Peyer's patch (tissue), 4 donors: ENCODE measurements around the gene CFAP77. TPM values are rescaled to one million over a fixed set of nuclear protein-coding genes. Genes with fewer than 3 reads are reported as not detected.

Experiments
- DNase-seq, 3 donors: peaks; one replicate each; pipeline ENCODE4 v3.0.0-alpha.2; 2017 to 2019
- H3K27ac ChIP-seq, 4 donors: fragments of 200-600 bp; sonication (generic); one replicate each; pipeline ENCODE4 v1.5.1; 2016 to 2019
- H3K27me3 ChIP-seq, 2 donors: fragments of 200-600 bp; sonication (generic); one replicate each; pipeline ENCODE4 v1.5.1; 2019
- H3K36me3 ChIP-seq, 3 donors: fragments of 200-600 bp; sonication (generic); one replicate each; pipeline ENCODE4 v1.5.1; 2016 to 2019
- H3K4me1 ChIP-seq, 4 donors: fragments of 200-600 bp; sonication (generic); one replicate each; pipeline ENCODE4 v1.5.1; 2016 to 2019
- H3K4me3 ChIP-seq, 4 donors: fragments of 200-600 bp; sonication (generic); 1 replicate in 3 of 4; 2 replicates in 1 of 4; pipeline ENCODE4 v1.5.1; 2016 to 2019; ENCODE audit warnings: mild to moderate bottlenecking in 1 of 4
- H3K9me3 ChIP-seq, 4 donors: fragments of 200-600 bp; sonication (generic); one replicate each; pipeline ENCODE4 v1.5.1; 2016 to 2019; ENCODE audit warnings: mild to moderate bottlenecking in 1 of 4
- CTCF ChIP-seq, 6 experiments: fragments of 450-650 bp in 4 of 6; fragments of 200-600 bp in 2 of 6; sonication (generic) in 1 of 6; IDR thresholded peaks; one replicate each; pipeline ENCODE4 v1.5.1; 2017 to 2019; ENCODE audit warnings: antibody characterized with exemption in 6 of 6, mild to moderate bottlenecking in 3 of 6, moderate library complexity in 1 of 6
- POLR2A ChIP-seq, 2 donors: fragments of 450-650 bp; IDR thresholded peaks; one replicate each; pipeline ENCODE4 v1.5.1; 2017; ENCODE audit warnings: antibody characterized with exemption in 2 of 2, mild to moderate bottlenecking in 2 of 2, moderate library complexity in 2 of 2
- total RNA-seq, 4 donors: library from RNA; depleted of rRNA; stranded (reverse); fragments of >200 nt; gene quantifications; one replicate each; pipeline ENCODE4 v1.1.0, GENCODE V29; 2016

Gene CFAP77
- total RNA-seq, 4 donors from 2014 or later = not detected

DNA sequence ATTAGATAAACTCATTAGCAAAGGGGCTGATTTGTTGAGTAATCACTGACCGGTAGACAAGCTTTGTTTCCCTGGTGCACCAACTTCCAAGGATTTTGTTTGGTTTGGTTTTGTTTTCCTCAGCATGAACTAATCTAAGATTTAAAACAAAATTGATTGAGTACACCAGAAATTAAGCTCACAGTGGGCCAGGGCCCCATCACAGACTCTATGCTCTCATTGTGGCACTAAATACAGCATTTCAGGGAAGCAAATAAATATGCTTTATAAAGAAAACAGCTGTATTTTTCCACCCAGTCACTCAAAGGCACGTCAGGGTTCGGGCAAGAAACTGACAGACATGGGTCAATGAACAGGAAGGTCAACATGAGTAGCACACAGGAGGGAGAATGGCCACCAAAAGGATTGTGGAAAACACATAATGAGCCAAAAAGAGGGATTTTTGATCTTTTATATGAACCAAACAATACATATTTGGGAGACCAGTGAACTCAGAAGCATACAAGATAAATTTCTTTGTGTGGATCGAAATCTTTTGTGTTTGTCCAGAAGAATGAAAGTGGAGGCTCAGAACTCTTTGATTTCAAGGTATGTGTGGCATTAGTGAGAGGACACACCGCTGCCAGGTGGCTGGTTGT, 8.8 kb downstream of the CFAP77 start:
- no peaks in the 10 kb centered on the region for H3K36me3 ChIP-seq
- H3K4me1 ChIP-seq = no peaks in the 10 kb centered on the region
- no peak for DNase-seq
- no peak for TF ChIP-seq POLR2A (IDR thresholded peaks at IDR 0.05)
- no peak overlapping the region for H3K27ac ChIP-seq
- H3K27me3 ChIP-seq = peaks cover 0 to 4% of the 10 kb centered on the region in 2 donors
- no peak overlapping the region for H3K4me3 ChIP-seq
- H3K9me3 ChIP-seq = no peaks in the 10 kb centered on the region

- no peak for TF ChIP-seq CTCF (IDR thresholded peaks at IDR 0.05)
- H3K36me3 ChIP-seq = no peaks in the 10 kb centered on the region
- H3K4me3 ChIP-seq = no peak overlapping the region
- H3K27me3 ChIP-seq = peaks cover 0 to 4% of the 10 kb centered on the region in 2 donors
- no peak for DNase-seq
- no peaks in the 10 kb centered on the region for H3K4me1 ChIP-seq
- H3K27ac ChIP-seq = no peak overlapping the region
- no peaks in the 10 kb centered on the region for H3K9me3 ChIP-seq
Observed at GRCh38 chr9:132422574-132422973, 12.6 kb downstream of the CFAP77 start.

DNA sequence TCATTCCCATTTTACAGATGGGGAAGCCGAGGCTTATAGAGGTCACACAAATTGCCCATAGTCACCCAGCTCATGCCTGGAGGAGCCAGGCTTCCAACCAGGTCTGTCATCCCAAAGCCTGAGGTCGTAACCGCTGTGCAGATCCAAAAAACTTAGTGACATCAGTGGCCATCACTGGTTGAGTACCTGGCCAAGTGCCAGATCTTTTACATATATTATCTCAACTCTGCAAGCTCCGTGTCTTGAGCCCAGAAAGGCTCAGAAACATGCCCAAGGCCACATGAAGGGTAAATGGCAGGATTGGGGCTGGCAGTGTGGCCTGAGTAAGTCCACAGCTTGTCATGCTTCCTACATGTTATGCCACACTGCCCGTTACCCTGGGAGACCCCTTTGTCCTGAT, 13.5 kb downstream of the CFAP77 start:
- Histone ChIP-seq H3K36me3 (no peaks in the 10 kb centered on the region), H3K9me3 (no peaks in the 10 kb centered on the region), H3K27ac (no peak overlapping the region), H3K4me3 (no peak overlapping the region), H3K4me1 (no peaks in the 10 kb centered on the region), H3K27me3 (peaks cover 0 to 4% of the 10 kb centered on the region in 2 donors)
- no peak for DNase-seq
- TF ChIP-seq CTCF (IDR thresholded peaks at IDR 0.05) (no peak), POLR2A (IDR thresholded peaks at IDR 0.05) (no peak)

- Histone ChIP-seq H3K4me1 (no peaks in the 10 kb centered on the region), H3K4me3 (no peak overlapping the region), H3K27me3 (no peaks in the 10 kb centered on the region), H3K9me3 (no peaks in the 10 kb centered on the region), H3K36me3 (no peaks in the 10 kb centered on the region), H3K27ac (no peak overlapping the region)
- TF ChIP-seq POLR2A (IDR thresholded peaks at IDR 0.05) = no peak
- TF ChIP-seq CTCF (IDR thresholded peaks at IDR 0.05) = no peak
- no peak for DNase-seq
Observed at GRCh38 chr9:132424857-132425674, 15.1 kb downstream of the CFAP77 start.

DNA sequence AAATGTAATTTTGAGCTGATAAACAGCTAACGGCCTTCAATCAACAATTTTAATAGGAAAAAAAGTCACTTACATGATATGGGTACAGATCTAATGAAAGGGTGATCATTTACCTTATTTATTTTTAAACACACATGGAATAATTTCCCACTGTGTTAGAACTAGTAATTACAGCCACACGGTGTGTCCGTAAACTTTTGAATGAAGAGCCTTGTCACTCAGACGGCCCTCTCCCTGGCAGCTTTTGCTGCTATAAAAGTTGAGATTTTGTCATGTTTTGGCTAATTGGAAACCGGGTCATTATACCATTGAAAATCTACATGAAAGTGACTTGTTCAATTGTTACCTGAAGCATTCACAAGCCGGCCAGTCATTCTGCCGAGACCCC, 15.7 kb downstream of the CFAP77 start:
- Histone ChIP-seq H3K27ac (no peak overlapping the region), H3K9me3 (no peaks in the 10 kb centered on the region), H3K4me3 (no peak overlapping the region), H3K4me1 (no peaks in the 10 kb centered on the region), H3K27me3 (no peaks in the 10 kb centered on the region), H3K36me3 (no peaks in the 10 kb centered on the region)
- no peak for DNase-seq
- TF ChIP-seq CTCF (IDR thresholded peaks at IDR 0.05) = no peak
- TF ChIP-seq POLR2A (IDR thresholded peaks at IDR 0.05) = no peak

GRCh38 chr9:132426639-132427414, 16.8 kb downstream of the CFAP77 start:
- Histone ChIP-seq H3K4me1 (no peaks in the 10 kb centered on the region), H3K27ac (no peak overlapping the region), H3K4me3 (no peak overlapping the region), H3K36me3 (no peaks in the 10 kb centered on the region), H3K27me3 (no peaks in the 10 kb centered on the region), H3K9me3 (no peaks in the 10 kb centered on the region)
- no peak for TF ChIP-seq POLR2A (IDR thresholded peaks at IDR 0.05)
- TF ChIP-seq CTCF (IDR thresholded peaks at IDR 0.05) = no peak
- DNase-seq = no peak
